Activated CD4-positive, alpha-beta T cell treated with anti-CD3 and anti-CD28 coated beads, Interleukin-2, amount 50 U/mL, for 1 hour (primary cell): ENCODE results near the gene CRADD.
"Not testable (repeated sequence)": the region's sequence is repeated elsewhere in the genome, so short reads cannot be mapped to it uniquely, and the experiment has no call there.

ENCODE experiments used
- DNase-seq: peaks from one replicate; pipeline ENCODE4 v3.0.0-alpha.2; 2020

CRADD gene

GRCh38 chr12:93788853-93789252, 111.7 kb downstream of the CRADD start:
- DNase-seq, result no peak

DNA sequence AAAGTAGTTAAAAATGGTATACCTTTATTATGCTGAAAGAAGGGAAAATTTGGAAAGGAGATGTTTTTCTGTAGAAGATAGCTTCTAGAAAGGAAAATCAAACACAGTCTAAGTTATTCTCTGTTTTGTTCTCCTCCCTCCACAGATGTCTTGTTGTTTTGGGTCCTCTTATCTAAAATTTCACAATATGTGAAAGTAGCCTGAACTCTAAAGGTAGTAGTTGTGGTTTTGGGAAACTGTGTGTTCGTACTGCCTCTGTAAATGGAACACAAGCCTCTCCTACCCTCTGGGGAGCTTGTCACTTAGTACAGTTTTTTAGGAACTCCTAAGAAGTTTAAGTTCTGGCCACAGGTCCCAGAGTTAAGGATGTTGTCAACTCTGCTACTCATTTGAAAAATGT, 112.6 kb downstream of the CRADD start:
- no peak for DNase-seq

DNA sequence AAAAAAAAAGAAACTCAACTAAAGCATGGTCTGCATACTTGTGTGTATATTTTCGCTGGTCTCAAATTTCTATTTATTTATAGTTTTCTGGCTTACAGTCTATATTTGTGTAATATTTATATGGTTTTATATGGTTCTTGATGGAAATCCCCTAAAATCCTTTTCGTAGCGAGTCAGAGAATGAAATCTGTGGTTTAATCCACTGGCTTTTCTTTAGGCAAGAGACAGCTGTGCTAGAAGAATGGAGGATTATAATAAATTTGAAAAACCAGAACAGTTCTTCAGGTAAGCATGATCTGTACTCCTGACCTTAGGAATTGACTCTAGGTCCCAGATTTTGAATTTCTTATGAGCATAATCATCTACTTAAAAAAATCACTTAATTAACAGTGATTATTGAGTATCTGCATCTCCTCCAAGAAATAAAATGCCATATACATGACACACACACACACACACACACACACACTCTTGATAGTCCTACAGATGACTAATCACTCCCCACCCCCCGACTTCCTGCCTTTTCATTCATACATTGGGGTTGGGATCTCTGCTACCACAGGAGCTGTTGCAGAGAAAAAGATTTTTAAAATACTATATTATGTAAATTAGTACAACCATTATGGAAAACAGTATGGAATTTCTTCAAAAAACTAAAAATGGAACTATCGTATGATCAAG, 113.4 kb downstream of the CRADD start:
- no peak for DNase-seq

- DNase-seq, result no peak
These were observed 115.8 kb downstream of the CRADD start for GRCh38 chr12:93793007-93793406.

GRCh38 chr12:93793983-93794382, 116.8 kb downstream of the CRADD start:
- DNase-seq, result no peak

DNA sequence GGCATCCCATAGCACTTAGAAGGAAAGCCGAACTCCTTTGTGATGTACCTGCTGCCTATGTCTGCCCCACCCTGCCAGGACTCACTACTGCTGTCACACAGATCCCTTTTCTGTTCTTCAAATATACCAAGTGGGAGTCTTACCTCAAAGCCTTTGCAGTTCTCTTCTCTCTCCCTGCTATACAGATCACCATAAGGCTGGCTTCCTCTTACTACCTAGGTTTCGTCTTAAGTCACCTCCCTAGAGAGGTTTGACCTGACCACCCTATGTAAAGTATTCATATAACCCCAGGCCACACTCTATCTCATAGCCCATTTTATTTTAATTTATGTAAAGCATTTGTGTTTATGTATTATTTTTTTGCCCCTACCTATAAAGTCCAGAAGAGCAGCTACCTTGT, 117.6 kb downstream of the CRADD start:
- DNase-seq, result no peak

DNA sequence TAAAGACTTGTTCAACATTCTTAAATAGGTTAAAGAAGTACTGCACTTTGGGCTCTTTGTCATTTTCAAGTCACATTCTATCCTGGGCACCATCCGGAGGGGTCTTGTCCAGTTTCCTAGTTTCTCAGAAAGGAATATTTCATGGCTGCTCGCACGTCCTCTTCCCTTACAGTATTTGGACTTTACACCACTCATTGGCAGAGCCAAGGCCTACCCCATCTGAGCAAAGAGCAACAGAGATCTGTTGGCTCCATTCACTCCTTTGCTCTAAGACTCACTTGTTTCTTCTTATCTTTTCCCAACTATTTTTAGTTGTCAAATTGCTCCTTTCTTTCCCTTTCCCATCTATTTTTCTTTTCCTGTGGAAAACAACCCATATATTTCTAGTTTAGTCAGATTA, 118.2 kb downstream of the CRADD start:
- no peak for DNase-seq

GRCh38 chr12:93796729-93797128, 119.6 kb downstream of the CRADD start:
- no peak for DNase-seq

DNA sequence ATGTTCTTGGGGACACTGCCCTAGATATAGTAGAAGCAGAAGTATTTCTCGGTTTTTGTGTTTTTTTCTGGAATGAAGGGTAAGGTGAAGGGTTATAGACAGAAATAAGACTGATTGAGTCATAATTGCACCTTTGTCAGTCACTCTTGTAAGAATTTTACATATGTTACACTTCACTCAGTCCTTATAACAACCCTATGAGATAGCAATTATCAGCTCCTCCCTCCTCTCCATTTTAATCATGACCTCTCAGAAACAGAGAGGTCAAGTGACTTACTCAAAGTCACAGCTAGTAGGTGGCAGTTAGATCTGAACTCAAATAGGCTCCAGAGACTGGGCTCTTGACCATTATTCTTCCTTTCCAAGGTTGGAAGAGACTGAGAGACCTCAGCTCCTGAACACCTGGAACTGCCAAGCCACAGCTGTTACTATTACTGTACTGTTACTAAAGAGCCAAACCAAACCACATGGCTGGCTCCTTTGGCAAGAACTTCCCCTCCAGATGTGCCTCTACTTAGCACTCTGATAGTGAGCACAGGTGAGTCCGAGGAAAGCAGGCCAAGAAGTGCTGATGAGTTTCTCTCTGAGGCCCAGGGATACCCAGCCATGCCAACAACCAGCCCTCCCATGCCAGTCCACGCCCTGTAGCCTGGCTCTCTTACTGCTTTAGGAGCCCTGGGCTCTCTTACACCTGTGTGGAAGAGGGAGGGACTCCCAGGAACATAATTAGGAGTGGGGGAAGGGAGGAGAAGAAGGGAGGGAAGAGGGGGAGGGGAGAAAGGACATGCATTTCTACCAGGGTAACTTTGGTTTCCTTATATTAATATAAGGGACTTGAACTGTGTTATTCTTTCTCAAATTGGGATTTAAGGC, 121.3 kb downstream of the CRADD start:
- DNase-seq, result no peak

- not testable (repeated sequence) for DNase-seq
These were observed 124.5 kb downstream of the CRADD start for GRCh38 chr12:93801666-93802065.

DNA sequence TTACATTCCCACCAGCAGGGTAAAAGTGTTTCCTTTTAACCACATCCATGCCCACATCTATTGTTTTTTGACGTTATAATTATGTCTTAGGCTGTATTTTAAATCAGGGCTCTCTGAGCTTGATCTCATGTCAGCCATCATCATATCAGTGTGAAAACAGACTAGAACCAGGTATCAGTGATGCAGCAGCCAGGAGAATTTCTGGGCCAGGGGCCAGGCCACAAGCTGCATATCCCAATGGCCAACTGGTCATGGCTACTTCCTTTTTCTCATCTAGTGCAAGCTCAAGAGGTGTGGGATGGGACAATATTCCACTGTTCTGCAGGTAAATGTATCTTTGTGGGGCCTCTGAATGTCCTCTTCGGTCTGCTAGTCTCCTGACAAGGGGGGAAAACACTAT, 125.1 kb downstream of the CRADD start:
- no peak for DNase-seq

DNA sequence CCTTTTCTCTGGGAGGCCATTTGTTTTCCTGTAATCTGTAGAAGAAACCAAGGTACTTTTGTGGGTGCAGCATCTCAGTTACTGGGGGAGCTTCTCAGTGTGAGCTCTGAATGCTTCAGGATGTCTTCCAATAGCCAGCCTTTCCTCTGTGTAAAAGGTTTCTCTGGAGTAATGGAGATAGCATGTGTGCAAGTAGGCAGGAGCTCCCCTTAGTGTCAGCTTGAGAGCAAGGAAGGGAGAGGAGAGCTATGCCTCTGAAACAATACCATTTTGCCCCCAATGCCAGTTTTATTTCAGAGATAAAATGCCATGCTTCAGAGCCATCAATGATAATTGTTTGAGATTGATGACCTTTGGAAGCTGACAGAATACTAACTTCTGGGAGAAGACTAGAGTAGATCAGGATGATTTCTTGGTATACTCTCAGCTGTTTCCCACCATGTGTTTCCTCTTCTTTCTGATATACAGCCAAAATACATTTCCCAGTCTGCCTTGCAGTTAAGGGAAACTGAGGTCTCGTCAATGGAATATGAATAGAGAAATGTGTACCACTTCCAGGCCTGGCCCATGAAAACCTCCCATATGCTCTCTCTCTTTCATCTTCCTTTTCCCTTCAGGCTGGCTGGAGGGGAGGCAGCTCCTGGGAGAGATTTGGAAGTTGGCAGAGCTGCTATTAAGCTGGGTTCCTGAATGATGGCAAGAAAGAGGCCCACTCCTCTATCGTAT, 125.7 kb downstream of the CRADD start:
- no peak for DNase-seq

GRCh38 chr12:93803424-93803807, 126.2 kb downstream of the CRADD start:
- DNase-seq, result no peak

GRCh38 chr12:93804392-93805179, 127.4 kb downstream of the CRADD start:
- DNase-seq, result no peak

GRCh38 chr12:93805736-93806141, 128.6 kb downstream of the CRADD start:
- DNase-seq, result no peak

DNA sequence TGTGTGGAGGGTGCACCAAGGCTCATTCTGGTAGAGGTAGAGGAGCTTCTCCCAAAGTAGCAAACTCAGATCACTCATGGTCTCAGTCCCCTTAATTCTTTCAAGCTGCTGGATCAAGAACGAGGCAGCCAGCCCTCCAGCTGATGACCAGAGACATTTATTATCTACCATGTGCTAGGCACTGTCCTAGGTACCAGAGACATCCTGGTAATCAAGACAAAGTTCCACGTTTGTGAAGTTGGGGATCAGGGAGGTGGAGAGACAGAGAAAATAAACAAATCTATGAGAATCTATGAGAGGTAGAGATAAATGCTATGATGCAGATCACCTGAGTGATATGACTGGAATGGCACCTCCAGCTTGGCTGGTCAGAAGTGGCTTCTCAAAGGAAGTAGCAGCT, 130.2 kb downstream of the CRADD start:
- DNase-seq, result no peak

GRCh38 chr12:93808169-93808899, 131.2 kb downstream of the CRADD start:
- no peak for DNase-seq

DNA sequence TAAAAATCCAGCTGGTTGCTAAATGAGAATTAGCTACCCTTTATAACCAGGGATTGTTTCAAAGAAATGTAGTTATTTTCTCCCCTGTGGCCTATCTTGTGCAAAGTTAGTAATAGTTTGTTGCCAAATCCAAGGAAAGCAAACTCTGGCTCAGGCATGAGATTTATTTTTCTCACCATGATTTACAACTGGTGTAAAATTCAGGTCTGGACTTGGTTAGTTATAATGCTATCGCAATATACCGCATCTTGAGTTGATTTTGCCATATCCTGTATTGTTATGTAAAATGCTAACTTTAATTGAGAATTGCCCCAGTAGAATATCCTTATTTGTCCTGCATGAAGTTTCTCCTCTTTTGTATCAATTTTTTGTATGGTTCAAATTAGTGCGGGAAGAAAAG, 135.5 kb downstream of the CRADD start:
- DNase-seq, result no peak

GRCh38 chr12:93813186-93813585, 136.0 kb downstream of the CRADD start:
- DNase-seq, result no peak

- DNase-seq, result no peak
These were observed 137.0 kb downstream of the CRADD start for GRCh38 chr12:93813972-93814821.

GRCh38 chr12:93818488-93819049, 141.4 kb downstream of the CRADD start:
- no peak for DNase-seq
